Thymus (tissue), 11 donors: ENCODE results near the gene TGFA. TPM values are rescaled to one million over a fixed set of nuclear protein-coding genes. Genes with fewer than 3 reads are reported as not detected.
A peak's percentile ranks its signal among the peaks of the same experiment; 100 is the strongest.

ENCODE experiments used
- DNase-seq, 9 donors: peaks; one replicate each; pipeline ENCODE4 v3.0.0-alpha.2; 2013; ENCODE audit warnings: low spot score in 9 of 9, low read depth in 6 of 9, missing footprints in 1 of 9
- H3K27ac ChIP-seq, 2 donors: one replicate each; pipeline ENCODE4 v1.5.1; 2013; ENCODE audit warnings: control low read depth in 1 of 2, low read depth in 1 of 2, low read length in 1 of 2, mild to moderate bottlenecking in 1 of 2, moderate library complexity in 1 of 2
- H3K27me3 ChIP-seq, 2 donors: one replicate each; pipeline ENCODE4 v1.5.1; 2013; ENCODE audit warnings: low read length in 1 of 2; ENCODE audit not compliant: control insufficient read depth in 2 of 2, insufficient read depth in 1 of 2
- H3K36me3 ChIP-seq, 2 donors: one replicate each; pipeline ENCODE4 v1.5.1; 2013; ENCODE audit warnings: low read length in 1 of 2, mild to moderate bottlenecking in 1 of 2, moderate library complexity in 1 of 2; ENCODE audit not compliant: control insufficient read depth in 2 of 2, insufficient read depth in 2 of 2
- H3K4me1 ChIP-seq, 2 donors: one replicate each; pipeline ENCODE4 v1.5.1; 2013; ENCODE audit warnings: low read length in 2 of 2; ENCODE audit not compliant: control insufficient read depth in 2 of 2, insufficient read depth in 2 of 2
- H3K4me3 ChIP-seq, 2 donors: one replicate each; pipeline ENCODE4 v1.5.1; 2013; ENCODE audit warnings: low read length in 2 of 2, control low read depth in 1 of 2, mild to moderate bottlenecking in 1 of 2
- H3K9me3 ChIP-seq, 2 donors: one replicate each; pipeline ENCODE4 v1.5.1; 2013; ENCODE audit warnings: low read length in 1 of 2, mild to moderate bottlenecking in 1 of 2; ENCODE audit not compliant: control insufficient read depth in 2 of 2, insufficient read depth in 1 of 2
- WGBS: extraction: QIAGEN DNeasy Blood & Tissue Kit; methylation state at CpG from one replicate; pipeline ENCODE4 v1.1.7; 2013; 5-methylcytosine and 5-hydroxymethylcytosine counted together
- polyA plus RNA-seq: library from polyadenylated mRNA; stranded (reverse); fragments of 200-250 nt; gene quantifications from one replicate; pipeline ENCODE4 v1.2.3, GENCODE V29; 2013
- total RNA-seq: library from RNA; stranded (reverse); fragments of 120-200 nt; gene quantifications from one replicate; pipeline ENCODE4 v1.2.4, GENCODE V29; 2013
- donor health status: healthy.

TGFA gene
- total and polyA plus RNA-seq, 2 donors, result 1.6 to 4.8 TPM

DNA sequence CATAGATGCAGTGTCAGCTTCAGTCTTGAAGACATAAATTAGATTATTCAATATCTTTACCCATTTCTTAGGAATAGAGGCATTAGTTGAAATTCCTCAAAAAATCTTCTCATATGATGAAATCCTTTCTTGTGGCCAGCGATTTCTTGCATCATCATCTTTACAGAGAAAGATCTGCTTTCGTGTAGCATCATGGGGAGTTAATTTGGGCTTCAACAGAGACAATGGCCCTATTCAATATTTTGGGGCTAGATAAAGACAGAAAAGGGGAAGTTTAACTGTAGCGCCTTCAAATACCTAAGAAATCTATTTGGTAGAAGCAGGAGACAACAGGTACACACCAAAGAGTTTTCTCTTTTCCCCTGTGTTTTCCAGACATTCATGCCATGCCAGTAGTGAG, 73.8 kb downstream of the TGFA start:
- no peak for DNase-seq
- Histone ChIP-seq H3K4me3 (no peak overlapping the region), H3K36me3 (no peaks in the 10 kb centered on the region), H3K9me3 (no peaks in the 10 kb centered on the region), H3K27me3 (no peaks in the 10 kb centered on the region), H3K27ac (no peak overlapping the region), H3K4me1 (peaks cover 0 to 13% of the 10 kb centered on the region in 2 donors)
- WGBS, result 90% methylated on average over 3 of the region's 3 CpGs

DNA sequence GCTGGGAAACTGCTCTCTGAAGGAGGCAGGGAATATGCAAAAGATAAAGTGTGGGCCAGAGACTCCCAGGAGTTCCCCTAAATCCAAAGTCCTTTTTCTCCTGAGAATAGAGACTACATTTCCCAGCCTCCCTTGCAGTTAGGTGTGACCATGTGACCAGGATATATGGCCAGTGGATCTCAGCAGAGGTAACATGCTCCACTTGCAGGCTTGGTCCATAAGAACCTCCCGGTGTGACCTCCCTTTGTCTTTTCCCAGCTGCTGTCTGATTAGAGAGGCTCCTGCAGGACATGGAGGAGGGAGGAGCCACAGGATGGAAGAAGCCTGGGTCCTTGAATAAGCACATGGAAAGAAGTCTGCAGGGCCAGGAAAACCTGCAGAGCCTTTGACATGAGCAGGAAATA, 76.2 kb downstream of the TGFA start:
- H3K27me3 ChIP-seq, result no peaks in the 10 kb centered on the region
- no peak overlapping the region for H3K27ac ChIP-seq
- peaks cover 0 to 27% of the 10 kb centered on the region in 2 donors for H3K4me1 ChIP-seq
- H3K9me3 ChIP-seq, result no peaks in the 10 kb centered on the region
- 87% methylated on average over 1 of the region's 1 CpG for WGBS
- no peak overlapping the region for H3K4me3 ChIP-seq
- H3K36me3 ChIP-seq, result no peaks in the 10 kb centered on the region
- DNase-seq, result no peak

DNA sequence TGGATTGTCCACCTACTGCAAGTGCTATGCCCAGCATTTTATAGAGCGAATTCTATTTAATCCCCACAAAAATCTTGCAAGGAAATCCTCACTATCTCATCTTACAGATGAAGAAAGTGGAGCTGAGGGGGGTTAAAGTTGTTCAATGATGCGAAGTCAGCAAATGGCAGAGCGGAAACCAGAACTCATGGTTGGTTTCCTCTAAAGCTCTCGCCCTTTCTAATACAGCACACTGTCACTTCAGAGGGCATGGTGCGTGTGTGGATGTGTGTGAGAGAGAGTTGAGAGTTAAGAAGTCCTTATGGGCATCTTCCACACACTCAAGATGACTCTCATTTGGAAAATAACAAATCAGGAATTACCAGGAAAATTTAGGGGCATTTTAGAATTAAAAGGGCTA, 78.4 kb downstream of the TGFA start:
- Histone ChIP-seq H3K27ac (no peak overlapping the region), H3K9me3 (no peaks in the 10 kb centered on the region), H3K27me3 (no peaks in the 10 kb centered on the region), H3K4me1 (peaks cover 0 to 44% of the 10 kb centered on the region in 2 donors), H3K36me3 (no peaks in the 10 kb centered on the region), H3K4me3 (no peak overlapping the region)
- 48% methylated on average over 5 of the region's 5 CpGs for whole genome bisulfite sequencing
- DNase-seq, result peak in 6 of 9 donors; percentile 21 to 70 (median 23)

DNA sequence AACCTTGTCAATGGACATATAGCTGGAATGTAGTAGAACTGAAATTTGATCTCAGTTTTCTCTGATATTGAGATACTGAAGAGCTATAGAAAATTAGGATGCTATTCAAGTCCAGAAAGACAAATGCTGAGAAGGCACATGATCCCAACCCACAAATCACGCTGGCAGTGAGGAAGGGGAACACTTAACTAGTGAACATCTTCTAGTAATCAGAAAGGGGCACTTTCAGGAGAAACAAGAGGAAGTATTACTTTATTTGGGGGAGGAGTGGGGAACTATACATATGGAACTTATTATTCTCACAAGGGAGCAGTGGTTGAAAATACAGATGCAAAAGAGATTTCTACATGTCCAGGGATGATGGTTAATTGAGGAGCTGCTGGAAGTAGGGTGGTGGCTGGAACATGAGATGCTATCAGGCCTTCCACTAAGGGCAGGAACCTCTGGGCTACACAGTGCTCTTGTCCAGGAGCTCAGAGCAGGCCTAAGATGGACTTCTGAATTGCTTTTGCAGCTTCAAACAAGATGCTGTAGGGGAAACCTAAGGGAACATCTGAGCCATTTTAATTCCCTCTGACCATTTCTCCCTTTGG, 79.3 kb downstream of the TGFA start:
- WGBS, result 67% methylated on average over 1 of the region's 1 CpG
- no peak overlapping the region for H3K27ac ChIP-seq
- H3K4me1 ChIP-seq, result peaks cover 0 to 47% of the 10 kb centered on the region in 2 donors

DNA sequence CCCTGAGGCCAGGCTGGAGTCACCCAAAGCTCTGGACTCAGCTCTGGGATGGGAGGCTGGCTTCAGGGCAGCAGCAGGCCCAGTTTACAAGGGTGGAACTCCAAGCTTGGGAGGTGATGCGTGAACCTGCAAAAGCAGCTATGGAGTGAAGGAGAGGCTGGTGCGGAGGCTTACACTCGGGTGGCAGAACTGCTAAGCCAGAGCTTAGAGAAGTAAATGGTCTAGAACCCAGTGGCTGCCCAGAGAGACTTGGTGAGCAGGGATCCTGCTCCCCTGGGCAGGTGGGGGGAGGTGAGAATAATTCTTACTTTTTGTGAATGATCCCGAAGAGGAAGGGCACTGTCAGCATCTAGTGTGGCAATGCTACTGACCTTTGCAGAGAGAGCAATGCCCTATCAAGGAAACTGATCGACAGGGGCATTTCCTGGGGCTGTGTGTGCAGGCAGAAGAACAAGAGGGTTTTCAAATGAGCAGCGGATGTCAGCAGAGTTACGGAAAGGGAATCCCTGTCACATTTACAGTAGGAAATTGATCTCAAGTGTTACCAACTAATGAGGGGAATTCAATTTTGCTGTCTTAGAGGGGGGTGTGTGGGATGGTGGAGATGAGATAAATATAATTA, 80.4 kb downstream of the TGFA start:
- peak in 1 of 9 donors; percentile 34 for DNase-seq
- peaks cover 0 to 57% of the 10 kb centered on the region in 2 donors for H3K4me1 ChIP-seq
- 74% methylated on average over 7 of the region's 7 CpGs for WGBS
- H3K27me3 ChIP-seq, result no peaks in the 10 kb centered on the region
- H3K4me3 ChIP-seq, result no peak overlapping the region
- H3K27ac ChIP-seq, result no peak overlapping the region
- no peaks in the 10 kb centered on the region for H3K36me3 ChIP-seq
- H3K9me3 ChIP-seq, result no peaks in the 10 kb centered on the region

More for the DNA sequence above, 79.3 kb downstream of the TGFA start:
- Histone ChIP-seq H3K27me3 (no peaks in the 10 kb centered on the region), H3K9me3 (no peaks in the 10 kb centered on the region), H3K4me3 (no peak overlapping the region), H3K36me3 (no peaks in the 10 kb centered on the region)
- DNase-seq, result no peak

DNA sequence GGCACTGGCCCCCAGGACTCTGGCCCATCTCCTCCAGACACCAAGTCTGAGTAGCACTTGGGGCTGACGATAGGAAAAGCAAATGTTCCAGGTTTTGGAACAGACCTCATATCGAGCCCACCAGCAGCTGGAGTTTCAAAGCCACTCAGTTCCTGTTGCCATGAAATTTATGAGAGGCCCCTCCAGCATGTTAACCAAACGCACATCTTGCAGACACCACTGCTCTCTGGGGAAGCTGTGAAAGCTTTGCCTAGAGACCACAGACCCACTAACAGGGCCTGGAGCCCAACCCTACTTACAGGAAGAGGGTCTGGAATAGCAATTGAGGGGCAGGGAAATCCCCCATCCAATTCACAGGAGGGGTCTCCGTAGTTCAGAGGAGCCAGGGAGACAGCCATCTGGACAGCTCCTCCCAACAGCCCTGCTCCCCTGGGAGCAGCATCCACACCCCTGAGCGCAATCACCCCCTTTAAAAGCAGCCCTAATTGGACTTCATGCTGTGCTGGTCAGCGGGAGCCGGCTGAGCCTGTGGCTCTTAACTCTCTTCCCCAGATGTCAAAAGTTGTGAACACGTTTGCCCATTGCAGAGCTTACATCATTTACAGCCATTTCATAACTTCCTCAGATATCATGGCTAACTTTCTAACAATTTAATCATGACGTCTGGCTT, 81.3 kb downstream of the TGFA start:
- no peak overlapping the region for H3K27ac ChIP-seq
- no peak for DNase-seq
- H3K4me3 ChIP-seq, result no peak overlapping the region
- H3K4me1 ChIP-seq, result peaks cover 0 to 59% of the 10 kb centered on the region in 2 donors
- H3K27me3 ChIP-seq, result no peaks in the 10 kb centered on the region
- no peaks in the 10 kb centered on the region for H3K9me3 ChIP-seq
- 54% methylated on average over 9 of the region's 9 CpGs for whole genome bisulfite sequencing
- H3K36me3 ChIP-seq, result no peaks in the 10 kb centered on the region

DNA sequence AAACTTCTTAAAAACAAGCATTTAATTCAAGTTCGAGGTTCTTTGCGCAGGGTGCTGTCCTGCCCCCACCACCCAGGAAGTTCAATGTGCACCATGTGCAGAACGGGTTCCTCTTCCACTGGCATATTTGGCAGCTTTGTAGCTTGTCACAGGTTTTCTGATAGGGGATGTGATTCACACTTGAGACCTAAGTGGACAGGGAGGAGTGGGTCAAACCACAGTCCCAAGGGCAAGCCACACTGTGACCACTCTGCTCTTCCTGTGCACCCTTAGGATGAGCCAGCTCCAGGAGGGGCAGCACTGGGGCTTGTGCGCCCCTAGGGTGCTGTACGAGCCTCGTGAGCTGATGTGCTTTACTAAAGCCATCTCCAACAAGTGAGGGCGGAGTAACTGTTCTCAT, 82.5 kb downstream of the TGFA start:
- H3K9me3 ChIP-seq, result no peaks in the 10 kb centered on the region
- no peak overlapping the region for H3K27ac ChIP-seq
- H3K4me3 ChIP-seq, result no peak overlapping the region
- H3K4me1 ChIP-seq, result peaks cover 0 to 59% of the 10 kb centered on the region in 2 donors
- DNase-seq, result no peak
- no peaks in the 10 kb centered on the region for H3K36me3 ChIP-seq
- WGBS, result 75% methylated on average over 7 of the region's 7 CpGs
- H3K27me3 ChIP-seq, result no peaks in the 10 kb centered on the region

DNA sequence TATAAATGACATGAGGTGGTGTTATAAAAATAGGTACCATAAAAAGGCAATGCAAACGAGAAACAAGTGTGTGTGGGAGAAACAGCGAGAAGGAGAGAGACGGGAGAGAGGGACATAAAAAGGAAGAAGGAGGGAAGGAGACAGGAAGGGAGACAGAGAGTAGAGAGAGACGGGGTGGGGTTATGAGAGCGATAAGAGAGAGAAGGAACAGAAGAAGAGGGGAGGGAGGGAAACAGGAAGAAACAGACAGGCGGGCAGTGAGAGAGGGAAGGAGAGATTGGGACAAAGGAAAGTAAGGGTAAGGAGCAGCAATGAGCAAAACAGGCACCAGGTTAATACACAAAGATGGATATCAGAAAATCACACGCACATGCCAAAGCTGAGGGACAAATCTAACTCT, 83.7 kb downstream of the TGFA start:
- H3K27ac ChIP-seq, result no peak overlapping the region
- no peaks in the 10 kb centered on the region for H3K27me3 ChIP-seq
- DNase-seq, result no peak
- H3K4me1 ChIP-seq, result peaks cover 0 to 50% of the 10 kb centered on the region in 2 donors
- H3K4me3 ChIP-seq, result no peak overlapping the region
- 63% methylated on average over 7 of the region's 7 CpGs for WGBS
- H3K36me3 ChIP-seq, result no peaks in the 10 kb centered on the region
- no peaks in the 10 kb centered on the region for H3K9me3 ChIP-seq

DNA sequence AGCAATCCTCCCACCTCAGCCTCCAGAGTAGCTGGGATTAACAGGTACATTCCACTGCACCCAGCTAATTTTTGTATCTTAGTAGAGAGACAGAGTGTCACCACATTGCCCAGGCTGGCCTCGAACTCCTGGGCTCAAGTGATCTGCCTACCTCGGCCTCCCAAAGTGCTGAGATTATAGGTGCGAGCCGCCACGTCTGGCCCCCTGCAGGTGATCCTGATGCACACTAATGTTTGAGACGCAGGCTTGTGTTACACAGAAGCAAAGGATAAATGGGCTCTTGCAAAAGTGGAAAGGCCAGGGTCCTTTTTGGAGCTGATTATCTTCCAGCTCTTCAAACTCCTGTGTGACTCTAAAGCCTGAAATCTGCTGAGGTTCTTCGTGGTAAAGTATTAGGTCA, 84.2 kb downstream of the TGFA start:
- Histone ChIP-seq H3K4me3 (no peak overlapping the region), H3K36me3 (no peaks in the 10 kb centered on the region), H3K27ac (no peak overlapping the region), H3K4me1 (peaks cover 0 to 46% of the 10 kb centered on the region in 2 donors), H3K9me3 (no peaks in the 10 kb centered on the region), H3K27me3 (no peaks in the 10 kb centered on the region)
- no peak for DNase-seq
- WGBS, result 96% methylated on average over 7 of the region's 7 CpGs
